WTC11 (cell line): ENCODE measurements around the gene EIF4G3. TPM values are rescaled to one million over a fixed set of nuclear protein-coding genes. Genes with fewer than 3 reads are reported as not detected.

Experiments
- ATAC-seq: fragments of 200-7000 bp; cut with Tn5 transposase; 2 replicates; pipeline ENCODE4 v1.10.0; 2021; ENCODE audit warnings: mild to moderate bottlenecking, moderate library complexity
- CTCF ChIA-PET: fragments of 300-600 bp; sonication (Branson Sonifier 250); formaldehyde crosslinking; loops from one replicate; lab custom pipeline; 2021; ENCODE audit warnings: antibody characterized with exemption; lab: Charles Lee
- POLR2A ChIA-PET: fragments of 350-600 bp; sonication (Branson Sonifier 250); formaldehyde crosslinking; loops from one replicate; lab custom pipeline; 2021; ENCODE audit warnings: antibody characterized with exemption; lab: Charles Lee
- DNase-seq: peaks from one replicate; pipeline ENCODE4 v3.0.0; 2021; ENCODE audit warnings: low spot score
- H3K27ac Mint-ChIP-seq: 2 replicates; pipeline ENCODE4 v1.8.0; 2021; ENCODE audit warnings: mixed read lengths
- H3K27me3 Mint-ChIP-seq: 2 replicates; pipeline ENCODE4 v1.8.0; 2021; ENCODE audit warnings: low read depth, mild to moderate bottlenecking, moderate library complexity, mixed read lengths
- H3K36me3 Mint-ChIP-seq: 2 replicates; pipeline ENCODE4 v1.8.0; 2021; ENCODE audit warnings: mixed read lengths
- H3K4me1 Mint-ChIP-seq: 2 replicates; pipeline ENCODE4 v1.8.0; 2022; ENCODE audit warnings: mixed read lengths
- H3K4me3 Mint-ChIP-seq: 2 replicates; pipeline ENCODE4 v1.8.0; 2021; ENCODE audit warnings: mild to moderate bottlenecking, moderate library complexity, mixed read lengths
- H3K9me3 Mint-ChIP-seq: 2 replicates; pipeline ENCODE4 v1.8.0; 2021; ENCODE audit warnings: mixed read lengths
- CBFB ChIP-seq: sonication (generic); formaldehyde crosslinking; IDR thresholded peaks from 2 replicates; pipeline ENCODE4 v1.8.1; 2022; ENCODE audit warnings: mild to moderate bottlenecking, low read depth, missing genetic modification reagents
- CREM ChIP-seq: sonication (generic); formaldehyde crosslinking; IDR thresholded peaks from 2 replicates; pipeline ENCODE4 v1.8.1; 2022; ENCODE audit warnings: mild to moderate bottlenecking, missing genetic modification reagents, moderate library complexity
- ELF4 ChIP-seq: sonication (generic); formaldehyde crosslinking; IDR thresholded peaks from 2 replicates; pipeline ENCODE4 v1.8.1; 2022; ENCODE audit warnings: low read depth, mild to moderate bottlenecking, moderate library complexity, missing genetic modification reagents
- EMX1 ChIP-seq: fragments of 250-450 bp; sonication (Bioruptor Pico); IDR thresholded peaks from 2 replicates; pipeline ENCODE4 v1.8.0; 2021; ENCODE audit warnings: mild to moderate bottlenecking
- GABPB1 ChIP-seq: sonication (generic); formaldehyde crosslinking; IDR thresholded peaks from 2 replicates; pipeline ENCODE4 v1.8.1; 2023; ENCODE audit warnings: mild to moderate bottlenecking, missing genetic modification reagents
- IRF2 ChIP-seq: sonication (generic); formaldehyde crosslinking; IDR thresholded peaks from 2 replicates; pipeline ENCODE4 v1.8.0; 2022; ENCODE audit warnings: low read depth, missing genetic modification reagents, borderline replicate concordance
- JAZF1 ChIP-seq: fragments of 250-450 bp; sonication (Bioruptor Pico); IDR thresholded peaks from 2 replicates; pipeline ENCODE4 v1.9.0; 2021; ENCODE audit warnings: moderate library complexity, mild to moderate bottlenecking, inconsistent platforms
- MYBL2 ChIP-seq: sonication (generic); formaldehyde crosslinking; IDR thresholded peaks from 2 replicates; pipeline ENCODE4 v1.8.1; 2023; ENCODE audit warnings: mild to moderate bottlenecking, moderate library complexity, missing genetic modification reagents
- NFYB ChIP-seq: sonication (generic); formaldehyde crosslinking; conservative IDR thresholded peaks from 2 replicates; pipeline ENCODE4 v1.8.0; 2022; ENCODE audit warnings: low read depth, missing genetic modification reagents
- OVOL2 ChIP-seq: fragments of 250-450 bp; sonication (Bioruptor Pico); IDR thresholded peaks from 2 replicates; pipeline ENCODE4 v1.9.0; 2021; ENCODE audit warnings: mild to moderate bottlenecking, borderline replicate concordance
- PRRX2 ChIP-seq: fragments of 250-450 bp; sonication (Bioruptor Pico); IDR thresholded peaks from 2 replicates; pipeline ENCODE4 v1.8.0; 2021; ENCODE audit warnings: mild to moderate bottlenecking
- RELA ChIP-seq: sonication (generic); formaldehyde crosslinking; IDR thresholded peaks from 2 replicates; pipeline ENCODE4 v1.8.1; 2022; ENCODE audit warnings: missing genetic modification reagents, mild to moderate bottlenecking, borderline replicate concordance
- RORB ChIP-seq: fragments of 250-450 bp; sonication (Bioruptor Pico); IDR thresholded peaks from 2 replicates; pipeline ENCODE4 v1.9.0; 2021; ENCODE audit warnings: mild to moderate bottlenecking
- SMAD4 ChIP-seq: sonication (generic); formaldehyde crosslinking; IDR thresholded peaks from 2 replicates; pipeline ENCODE4 v1.8.0; 2022; ENCODE audit warnings: mild to moderate bottlenecking, missing genetic modification reagents
- SOX15 ChIP-seq: fragments of 250-450 bp; sonication (Bioruptor Pico); IDR thresholded peaks from 2 replicates; pipeline ENCODE4 v1.9.0; 2021; ENCODE audit warnings: mild to moderate bottlenecking
- SP1 ChIP-seq: sonication (generic); formaldehyde crosslinking; conservative IDR thresholded peaks from 2 replicates; pipeline ENCODE4 v1.8.1; 2022; ENCODE audit warnings: missing genetic modification reagents
- TEAD4 ChIP-seq: sonication (generic); formaldehyde crosslinking; IDR thresholded peaks from 2 replicates; pipeline ENCODE4 v1.8.0; 2022; ENCODE audit warnings: mild to moderate bottlenecking, missing genetic modification reagents
- ZNF138 ChIP-seq: sonication (generic); formaldehyde crosslinking; conservative IDR thresholded peaks from 2 replicates; pipeline ENCODE4 v1.8.1; 2022; ENCODE audit warnings: mild to moderate bottlenecking, moderate library complexity, missing genetic modification reagents
- ZNF232 ChIP-seq: sonication (generic); formaldehyde crosslinking; IDR thresholded peaks from 2 replicates; pipeline ENCODE4 v1.8.0; 2022; ENCODE audit warnings: mild to moderate bottlenecking, missing genetic modification reagents
- ZNF317 ChIP-seq: sonication (generic); formaldehyde crosslinking; IDR thresholded peaks from 2 replicates; pipeline ENCODE4 v1.8.1; 2023; ENCODE audit warnings: low read depth, mild to moderate bottlenecking, moderate library complexity, missing genetic modification reagents, borderline replicate concordance
- total RNA-seq: library from RNA; stranded (reverse); gene quantifications from 3 replicates; pipeline ENCODE4 v1.2.3, GENCODE V29; 2021
- TF ChIP-seq, protein P1 (sequence below): fragments of 250-450 bp; sonication (Bioruptor Pico); IDR thresholded peaks from 2 replicates; pipeline ENCODE4 v1.9.0; 2021; ENCODE audit warnings: mild to moderate bottlenecking
- TF ChIP-seq, protein P2 (sequence below): sonication (generic); formaldehyde crosslinking; IDR thresholded peaks from 2 replicates; pipeline ENCODE4 v1.8.0; 2023; ENCODE audit warnings: mild to moderate bottlenecking, missing genetic modification reagents
- TF ChIP-seq, protein P3 (sequence below): fragments of 250-450 bp; sonication (Bioruptor Pico); IDR thresholded peaks from 2 replicates; pipeline ENCODE4 v1.8.0; 2021; ENCODE audit warnings: mild to moderate bottlenecking
- TF ChIP-seq, protein P4 (sequence below): sonication (generic); formaldehyde crosslinking; IDR thresholded peaks from 2 replicates; pipeline ENCODE4 v1.8.1; 2023; ENCODE audit warnings: mild to moderate bottlenecking, missing genetic modification reagents, moderate library complexity
- TF ChIP-seq, protein P5 (sequence below): sonication (generic); formaldehyde crosslinking; conservative IDR thresholded peaks from 2 replicates; pipeline ENCODE4 v1.8.1; 2022; ENCODE audit warnings: mild to moderate bottlenecking, missing genetic modification reagents
- TF ChIP-seq, protein P6 (sequence below): sonication (generic); formaldehyde crosslinking; IDR thresholded peaks from 2 replicates; pipeline ENCODE4 v1.8.1; 2023; ENCODE audit warnings: mild to moderate bottlenecking, missing genetic modification reagents

The EIF4G3 gene
- total RNA-seq, 1 experiment from 2014 or later = 77.7 TPM

DNA sequence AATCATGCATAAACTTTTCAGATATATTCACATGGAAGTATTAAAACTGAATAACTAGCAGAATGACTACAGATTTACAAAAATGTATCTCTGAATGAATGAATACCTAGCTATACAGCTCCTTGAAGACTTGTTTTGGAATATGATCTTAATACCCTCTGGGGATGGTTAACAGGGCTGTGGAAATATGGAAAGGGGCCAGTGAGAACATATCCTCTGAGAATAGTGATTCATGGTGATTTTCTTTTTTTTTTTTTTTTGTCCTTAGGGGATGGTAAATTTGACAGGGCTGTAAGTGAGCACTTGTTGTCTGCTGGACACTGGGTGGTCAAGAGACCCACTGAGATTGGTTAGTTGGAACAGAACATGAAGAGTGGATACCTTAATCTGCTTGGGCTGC lies 308.9 kb downstream of the EIF4G3 start:
- no peaks in the 10 kb centered on the region for H3K27me3 Mint-ChIP-seq
- no peak for TF ChIP-seq PRRX2 (CRISPR knock-in tag)
- TF ChIP-seq, protein P1, sequence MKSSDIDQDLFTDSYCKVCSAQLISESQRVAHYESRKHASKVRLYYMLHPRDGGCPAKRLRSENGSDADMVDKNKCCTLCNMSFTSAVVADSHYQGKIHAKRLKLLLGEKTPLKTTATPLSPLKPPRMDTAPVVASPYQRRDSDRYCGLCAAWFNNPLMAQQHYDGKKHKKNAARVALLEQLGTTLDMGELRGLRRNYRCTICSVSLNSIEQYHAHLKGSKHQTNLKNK (CRISPR knock-in tag) = no peak
- H3K27ac Mint-ChIP-seq = no peak overlapping the region
- no peak overlapping the region for H3K4me3 Mint-ChIP-seq
- ATAC-seq (no peak), DNase-seq (no peak)
- H3K4me1 Mint-ChIP-seq = no peaks in the 10 kb centered on the region
- POLR2A ChIA-PET = interaction anchor here (0.6 kb wide), 1 partner anchor 245 kb away, joined by 5 read pairs; no protein-coding TSS in a partner anchor
- H3K36me3 Mint-ChIP-seq = peaks cover 16% of the 10 kb centered on the region
- H3K9me3 Mint-ChIP-seq = no peaks in the 10 kb centered on the region
- CTCF ChIA-PET = no interaction called here

DNA sequence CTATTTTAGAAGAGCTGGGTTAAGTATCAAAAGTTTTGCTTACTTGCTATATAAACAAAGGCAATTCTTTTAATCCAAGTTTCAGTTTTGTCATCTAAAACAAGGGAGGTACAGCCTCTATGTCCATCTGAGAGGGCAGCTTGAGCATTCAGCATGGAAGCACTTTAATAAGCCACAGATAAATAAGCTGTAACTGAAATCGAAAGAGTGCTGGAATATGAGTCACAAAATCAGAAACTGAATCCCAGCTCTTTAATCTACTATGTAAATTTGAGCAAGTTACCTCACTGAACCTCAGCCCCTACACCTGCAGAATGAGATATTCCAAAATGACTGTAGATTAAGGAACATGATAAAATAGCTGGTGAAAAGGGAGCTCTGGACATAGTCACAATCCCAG lies 309.6 kb downstream of the EIF4G3 start:
- Mint-ChIP-seq H3K4me1 (no peaks in the 10 kb centered on the region), H3K4me3 (no peak overlapping the region), H3K27ac (no peak overlapping the region), H3K9me3 (no peaks in the 10 kb centered on the region), H3K36me3 (peaks cover 17% of the 10 kb centered on the region), H3K27me3 (no peaks in the 10 kb centered on the region)
- ChIA-PET POLR2A (no interaction called here), CTCF (interaction anchor here (0.6 kb wide), 1 partner anchor 433 kb away, joined by 3 read pairs; no protein-coding TSS in a partner anchor)
- ATAC-seq = no peak
- DNase-seq = no peak
- TF ChIP-seq, protein P2, sequence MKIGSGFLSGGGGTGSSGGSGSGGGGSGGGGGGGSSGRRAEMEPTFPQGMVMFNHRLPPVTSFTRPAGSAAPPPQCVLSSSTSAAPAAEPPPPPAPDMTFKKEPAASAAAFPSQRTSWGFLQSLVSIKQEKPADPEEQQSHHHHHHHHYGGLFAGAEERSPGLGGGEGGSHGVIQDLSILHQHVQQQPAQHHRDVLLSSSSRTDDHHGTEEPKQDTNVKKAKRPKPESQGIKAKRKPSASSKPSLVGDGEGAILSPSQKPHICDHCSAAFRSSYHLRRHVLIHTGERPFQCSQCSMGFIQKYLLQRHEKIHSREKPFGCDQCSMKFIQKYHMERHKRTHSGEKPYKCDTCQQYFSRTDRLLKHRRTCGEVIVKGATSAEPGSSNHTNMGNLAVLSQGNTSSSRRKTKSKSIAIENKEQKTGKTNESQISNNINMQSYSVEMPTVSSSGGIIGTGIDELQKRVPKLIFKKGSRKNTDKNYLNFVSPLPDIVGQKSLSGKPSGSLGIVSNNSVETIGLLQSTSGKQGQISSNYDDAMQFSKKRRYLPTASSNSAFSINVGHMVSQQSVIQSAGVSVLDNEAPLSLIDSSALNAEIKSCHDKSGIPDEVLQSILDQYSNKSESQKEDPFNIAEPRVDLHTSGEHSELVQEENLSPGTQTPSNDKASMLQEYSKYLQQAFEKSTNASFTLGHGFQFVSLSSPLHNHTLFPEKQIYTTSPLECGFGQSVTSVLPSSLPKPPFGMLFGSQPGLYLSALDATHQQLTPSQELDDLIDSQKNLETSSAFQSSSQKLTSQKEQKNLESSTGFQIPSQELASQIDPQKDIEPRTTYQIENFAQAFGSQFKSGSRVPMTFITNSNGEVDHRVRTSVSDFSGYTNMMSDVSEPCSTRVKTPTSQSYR (CRISPR knock-in tag) = no peak
- TF ChIP-seq EMX1 (CRISPR knock-in tag) (no peak), SOX15 (CRISPR knock-in tag) (no peak), ZNF317 (CRISPR knock-in tag) (no peak), SMAD4 (no peak), CREM (CRISPR knock-in tag) (no peak), ZNF232 (CRISPR knock-in tag) (no peak), SP1 (no peak), CBFB (CRISPR knock-in tag) (no peak), IRF2 (CRISPR knock-in tag) (no peak), GABPB1 (CRISPR knock-in tag) (no peak), RELA (CRISPR knock-in tag) (no peak)
- TF ChIP-seq, protein P3, sequence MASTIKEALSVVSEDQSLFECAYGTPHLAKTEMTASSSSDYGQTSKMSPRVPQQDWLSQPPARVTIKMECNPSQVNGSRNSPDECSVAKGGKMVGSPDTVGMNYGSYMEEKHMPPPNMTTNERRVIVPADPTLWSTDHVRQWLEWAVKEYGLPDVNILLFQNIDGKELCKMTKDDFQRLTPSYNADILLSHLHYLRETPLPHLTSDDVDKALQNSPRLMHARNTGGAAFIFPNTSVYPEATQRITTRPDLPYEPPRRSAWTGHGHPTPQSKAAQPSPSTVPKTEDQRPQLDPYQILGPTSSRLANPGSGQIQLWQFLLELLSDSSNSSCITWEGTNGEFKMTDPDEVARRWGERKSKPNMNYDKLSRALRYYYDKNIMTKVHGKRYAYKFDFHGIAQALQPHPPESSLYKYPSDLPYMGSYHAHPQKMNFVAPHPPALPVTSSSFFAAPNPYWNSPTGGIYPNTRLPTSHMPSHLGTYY (CRISPR knock-in tag) = no peak
- TF ChIP-seq, protein P4, sequence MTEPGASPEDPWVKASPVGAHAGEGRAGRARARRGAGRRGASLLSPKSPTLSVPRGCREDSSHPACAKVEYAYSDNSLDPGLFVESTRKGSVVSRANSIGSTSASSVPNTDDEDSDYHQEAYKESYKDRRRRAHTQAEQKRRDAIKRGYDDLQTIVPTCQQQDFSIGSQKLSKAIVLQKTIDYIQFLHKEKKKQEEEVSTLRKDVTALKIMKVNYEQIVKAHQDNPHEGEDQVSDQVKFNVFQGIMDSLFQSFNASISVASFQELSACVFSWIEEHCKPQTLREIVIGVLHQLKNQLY (CRISPR knock-in tag) = no peak

DNA sequence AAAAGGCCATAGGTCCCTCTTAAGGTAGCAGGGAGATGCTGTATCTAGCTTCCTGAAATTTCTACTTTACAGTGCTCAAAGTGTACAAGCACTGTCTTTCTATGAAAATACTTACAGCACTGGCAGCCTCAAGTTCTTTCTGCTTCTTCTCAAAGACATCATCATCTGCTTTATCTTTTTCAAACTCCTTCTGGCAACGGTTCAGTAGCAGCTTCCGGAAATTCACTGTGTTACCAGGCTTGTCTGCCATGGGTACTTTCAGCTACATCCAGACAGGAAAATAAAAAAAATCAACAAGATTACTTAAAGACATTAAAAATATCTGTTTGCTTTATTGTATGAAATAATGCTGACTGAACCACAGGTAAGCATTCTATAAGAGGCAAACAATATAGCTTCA lies 311.7 kb downstream of the EIF4G3 start:
- CTCF ChIA-PET = interaction anchor here (1.1 kb wide), 1 partner anchor 330 kb away, joined by 3 read pairs; no protein-coding TSS in a partner anchor
- no peak for ATAC-seq
- H3K27ac Mint-ChIP-seq = no peak overlapping the region

More for the DNA sequence above, 311.7 kb downstream of the EIF4G3 start:
- peaks cover 34% of the 10 kb centered on the region for H3K36me3 Mint-ChIP-seq
- H3K9me3 Mint-ChIP-seq = no peaks in the 10 kb centered on the region
- no peak for TF ChIP-seq JAZF1
- no peak for TF ChIP-seq ELF4
- TF ChIP-seq, protein P4 (CRISPR knock-in tag) = no peak
- TF ChIP-seq RORB (CRISPR knock-in tag) = no peak
- no peak for TF ChIP-seq ZNF138 (CRISPR knock-in tag)
- TF ChIP-seq TEAD4 (CRISPR knock-in tag) = no peak
- no peak for TF ChIP-seq MYBL2 (CRISPR knock-in tag)
- TF ChIP-seq, protein P5, sequence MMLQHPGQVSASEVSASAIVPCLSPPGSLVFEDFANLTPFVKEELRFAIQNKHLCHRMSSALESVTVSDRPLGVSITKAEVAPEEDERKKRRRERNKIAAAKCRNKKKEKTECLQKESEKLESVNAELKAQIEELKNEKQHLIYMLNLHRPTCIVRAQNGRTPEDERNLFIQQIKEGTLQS = no peak
- no peak for TF ChIP-seq NFYB (CRISPR knock-in tag)
- no peak for TF ChIP-seq IRF2 (CRISPR knock-in tag)
- no peak for TF ChIP-seq OVOL2 (CRISPR knock-in tag)
- TF ChIP-seq, protein P6, sequence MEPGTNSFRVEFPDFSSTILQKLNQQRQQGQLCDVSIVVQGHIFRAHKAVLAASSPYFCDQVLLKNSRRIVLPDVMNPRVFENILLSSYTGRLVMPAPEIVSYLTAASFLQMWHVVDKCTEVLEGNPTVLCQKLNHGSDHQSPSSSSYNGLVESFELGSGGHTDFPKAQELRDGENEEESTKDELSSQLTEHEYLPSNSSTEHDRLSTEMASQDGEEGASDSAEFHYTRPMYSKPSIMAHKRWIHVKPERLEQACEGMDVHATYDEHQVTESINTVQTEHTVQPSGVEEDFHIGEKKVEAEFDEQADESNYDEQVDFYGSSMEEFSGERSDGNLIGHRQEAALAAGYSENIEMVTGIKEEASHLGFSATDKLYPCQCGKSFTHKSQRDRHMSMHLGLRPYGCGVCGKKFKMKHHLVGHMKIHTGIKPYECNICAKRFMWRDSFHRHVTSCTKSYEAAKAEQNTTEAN (CRISPR knock-in tag) = no peak
- no peak for DNase-seq
- no peak overlapping the region for H3K4me3 Mint-ChIP-seq
- POLR2A ChIA-PET = no interaction called here
- no peaks in the 10 kb centered on the region for H3K4me1 Mint-ChIP-seq
- no peaks in the 10 kb centered on the region for H3K27me3 Mint-ChIP-seq
